Endothelial cell of umbilical vein (primary cell): ENCODE results near the gene ZSWIM6. TPM values are rescaled to one million over a fixed set of nuclear protein-coding genes. Genes with fewer than 3 reads are reported as not detected.

Experiments used
- BruUV-seq: library from RNA; stranded (reverse); fragments of 400-500 nt; replicated peaks from 2 replicates; lab custom pipeline; 2021; lab: Mats Ljungman, UMichigan
- CTCF ChIA-PET: fragments of 300-600, 350-600 bp; sonication (Branson Sonifier 250); formaldehyde crosslinking; loops from one replicate; lab custom pipeline; 2021; ENCODE audit warnings: antibody characterized with exemption, inconsistent platforms; lab: Charles Lee
- POLR2A ChIA-PET: fragments of 300-600, 350-600 bp; sonication (Branson Sonifier 250); formaldehyde crosslinking; loops from one replicate; lab custom pipeline; 2021; ENCODE audit warnings: antibody characterized with exemption, inconsistent platforms; lab: Charles Lee
- DNase-seq: peaks from one replicate; pipeline ENCODE4 v3.0.0-alpha.2; 2011; ENCODE audit warnings: low read depth, low spot score
- FAIRE-seq: peaks from 2 replicates; lab custom pipeline; 2011; peaks lifted over from hg19 to GRCh38; lab: Jason Lieb, UNC
- H2AFZ ChIP-seq: 2 replicates; pipeline ENCODE4 v1.6.0; 2012; ENCODE audit warnings: low read depth, low read length, control low read depth, inconsistent platforms
- H3K27ac ChIP-seq: 2 replicates; pipeline ENCODE4 v1.5.1; 2011; ENCODE audit warnings: low read depth, mild to moderate bottlenecking, control low read depth, low read length, moderate library complexity; ENCODE audit not compliant: insufficient read depth
- H3K27me3 ChIP-seq, 2 experiments: 2 replicates each; pipeline versions ENCODE4 v1.6.0 to v1.6.1; 2011; ENCODE audit warnings: low read length in 2 of 2, mixed read lengths in 1 of 2; ENCODE audit not compliant: control insufficient read depth in 2 of 2, insufficient read depth in 2 of 2
- H3K36me3 ChIP-seq, 2 experiments: 2 replicates in 1 of 2; 3 replicates in 1 of 2; pipeline ENCODE4 v1.5.1; 2011; ENCODE audit warnings: low read length in 2 of 2, mild to moderate bottlenecking in 1 of 2, moderate library complexity in 1 of 2; ENCODE audit not compliant: control insufficient read depth in 2 of 2, insufficient read depth in 2 of 2; ENCODE audit errors: extremely low read depth in 1 of 2
- H3K4me1 ChIP-seq: 3 replicates; pipeline ENCODE4 v1.5.1; 2011; ENCODE audit warnings: mild to moderate bottlenecking, low read length; ENCODE audit not compliant: control insufficient read depth, insufficient read depth; ENCODE audit errors: extremely low read depth
- H3K4me2 ChIP-seq: 2 replicates; pipeline ENCODE4 v1.6.1; 2011; ENCODE audit warnings: low read length, control low read depth, mixed read lengths; ENCODE audit not compliant: insufficient read depth
- H3K4me3 ChIP-seq, 3 experiments: fragments of 200-600 bp in 1 of 3; sonication (generic), shearing (Covaris generic) in 1 of 3; replicated peaks in 1 of 3; 2 replicates each; pipeline ENCODE4 v1.5.1; 2011 to 2016; ENCODE audit warnings: control low read depth in 3 of 3, low read length in 3 of 3, mild to moderate bottlenecking in 2 of 3, inconsistent platforms in 1 of 3, low read depth in 1 of 3, moderate library complexity in 1 of 3; ENCODE audit not compliant: insufficient read depth in 1 of 3
- H3K79me2 ChIP-seq: 2 replicates; pipeline ENCODE4 v1.6.0; 2012; ENCODE audit warnings: low read length, inconsistent platforms; ENCODE audit not compliant: control insufficient read depth, insufficient read depth
- H3K9ac ChIP-seq: replicated peaks from 2 replicates; pipeline ENCODE3; 2011; ENCODE audit warnings: low read length, control low read depth; ENCODE audit not compliant: insufficient read depth; ENCODE audit errors: extremely low read depth
- H3K9me1 ChIP-seq: replicated peaks from 3 replicates; pipeline ENCODE4 v1.6.0; 2011; ENCODE audit warnings: mild to moderate bottlenecking, low read length; ENCODE audit not compliant: control insufficient read depth, insufficient read depth; ENCODE audit errors: extremely low read depth
- H3K9me3 ChIP-seq: replicated peaks from 2 replicates; pipeline ENCODE4 v1.5.1; 2012; ENCODE audit warnings: low read length, inconsistent platforms; ENCODE audit not compliant: control insufficient read depth, insufficient read depth
- H4K20me1 ChIP-seq: replicated peaks from 2 replicates; pipeline ENCODE3; 2011; ENCODE audit warnings: mild to moderate bottlenecking, low read length; ENCODE audit not compliant: control insufficient read depth, insufficient read depth; ENCODE audit errors: extremely low read depth
- EZH2 ChIP-seq: IDR thresholded peaks from 2 replicates; pipeline ENCODE4 v1.6.1; 2012; ENCODE audit warnings: borderline replicate concordance, low read depth, mild to moderate bottlenecking, moderate library complexity, low read length, inconsistent platforms; ENCODE audit not compliant: severe bottlenecking
- FOS ChIP-seq: IDR thresholded peaks from 2 replicates; pipeline ENCODE4 v1.6.1; 2011; ENCODE audit warnings: mild to moderate bottlenecking, low read length, moderate library complexity, borderline replicate concordance; ENCODE audit not compliant: insufficient read depth
- GATA2 ChIP-seq: IDR thresholded peaks from 2 replicates; pipeline ENCODE4 v1.7.0; 2011; ENCODE audit warnings: low read depth, mild to moderate bottlenecking, moderate library complexity, mixed read lengths, low read length; ENCODE audit not compliant: insufficient read length, insufficient read depth
- JUN ChIP-seq: IDR thresholded peaks from 2 replicates; pipeline ENCODE4 v1.6.1; 2011; ENCODE audit warnings: borderline replicate concordance, low read depth; ENCODE audit not compliant: insufficient read length, insufficient read depth
- MYC ChIP-seq: IDR thresholded peaks from one replicate; pipeline ENCODE4 v1.6.1; 2011; ENCODE audit warnings: mild to moderate bottlenecking, low read depth, low read length
- POLR2A ChIP-seq: IDR thresholded peaks from 2 replicates; pipeline ENCODE4 v1.6.1; 2012; ENCODE audit warnings: low read depth, mild to moderate bottlenecking, control low read depth, low read length
- POLR2AphosphoS5 ChIP-seq: IDR thresholded peaks from 2 replicates; pipeline ENCODE4 v1.6.1; 2012; ENCODE audit warnings: low read depth, mild to moderate bottlenecking, control low read depth, low read length, moderate library complexity; ENCODE audit not compliant: insufficient read depth
- dilution Hi-C: fragments of 300-500 bp; cut with MboI; formaldehyde crosslinking; loops from one replicate; pipeline ENCODE4 v1.15.0; 2019; ENCODE audit warnings: low sequenced_read_pairs; ENCODE audit not compliant: extremely low pct_ligation_motif_present
- intact Hi-C: fragments of 100-400 bp; cut with micrococcal nuclease; formaldehyde crosslinking; loops from one replicate; pipeline ENCODE4 v1.10.0; 2022
- polyA plus RNA-seq, 4 experiments: library from polyadenylated mRNA; depleted of rRNA in 3 of 4; stranded (reverse) in 3 of 4; unstranded in 1 of 4; fragments of >200 nt; gene quantifications; 2 replicates each; pipeline versions ENCODE4 v1.2.1 to v1.2.3, GENCODE V29; 2011 to 2012; ENCODE audit warnings: missing spikeins in 1 of 4
- total RNA-seq: library from RNA; stranded (reverse); gene quantifications from 2 replicates; pipeline ENCODE4 v1.2.3, GENCODE V29; 2021
- TF ChIP-seq, protein P1 (sequence below), 2 donors: IDR thresholded peaks; 1 replicate in 1 of 2; 2 replicates in 1 of 2; pipeline ENCODE4 v1.5.1; 2011; ENCODE audit warnings: low read length in 2 of 2, mild to moderate bottlenecking in 2 of 2, moderate library complexity in 2 of 2, control low read depth in 1 of 2, inconsistent platforms in 1 of 2, low read depth in 1 of 2; ENCODE audit not compliant: insufficient read depth in 1 of 2; ENCODE audit errors: extremely low read depth in 1 of 2
- TF ChIP-seq, protein P2 (sequence below): IDR thresholded peaks from 2 replicates; pipeline ENCODE4 v1.6.1; 2011; ENCODE audit not compliant: insufficient read depth, insufficient read length

ZSWIM6 gene
- total and polyA plus RNA-seq, 2 donors (not counting 3 experiments of a cell fraction or from before 2014, with no cell fraction given) = 14.9 to 25.3 TPM

DNA sequence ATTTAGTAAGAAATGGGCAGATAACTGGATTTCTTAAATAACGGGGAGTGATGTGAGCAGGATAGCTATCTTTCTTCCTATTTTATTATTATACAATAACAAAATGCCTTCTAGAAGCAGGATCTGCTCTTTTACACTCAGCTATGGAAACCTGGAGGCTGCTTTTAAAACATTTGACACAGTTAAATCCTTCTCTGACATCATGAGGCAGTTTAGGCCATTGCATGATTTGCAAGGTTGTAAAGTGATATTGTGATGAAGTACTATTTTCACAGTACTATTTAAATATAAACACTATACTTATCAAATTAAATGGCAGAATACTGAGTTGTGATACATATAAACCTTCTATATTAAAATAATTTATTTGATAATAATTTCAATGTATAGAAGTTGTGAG lies 93.9 kb downstream of the ZSWIM6 start:
- Histone ChIP-seq H3K9ac (no peak overlapping the region), H4K20me1 (peaks cover 21% of the 10 kb centered on the region)

More for the DNA sequence above, 93.9 kb downstream of the ZSWIM6 start:
- FAIRE-seq (no peak), DNase-seq (no peak)
- H3K9me1 ChIP-seq = no peaks in the 10 kb centered on the region
- TF ChIP-seq GATA2 (no peak), FOS (no peak), JUN (no peak), EZH2 (no peak), MYC (no peak), POLR2AphosphoS5 (no peak), POLR2A (no peak)
- TF ChIP-seq, protein P1, sequence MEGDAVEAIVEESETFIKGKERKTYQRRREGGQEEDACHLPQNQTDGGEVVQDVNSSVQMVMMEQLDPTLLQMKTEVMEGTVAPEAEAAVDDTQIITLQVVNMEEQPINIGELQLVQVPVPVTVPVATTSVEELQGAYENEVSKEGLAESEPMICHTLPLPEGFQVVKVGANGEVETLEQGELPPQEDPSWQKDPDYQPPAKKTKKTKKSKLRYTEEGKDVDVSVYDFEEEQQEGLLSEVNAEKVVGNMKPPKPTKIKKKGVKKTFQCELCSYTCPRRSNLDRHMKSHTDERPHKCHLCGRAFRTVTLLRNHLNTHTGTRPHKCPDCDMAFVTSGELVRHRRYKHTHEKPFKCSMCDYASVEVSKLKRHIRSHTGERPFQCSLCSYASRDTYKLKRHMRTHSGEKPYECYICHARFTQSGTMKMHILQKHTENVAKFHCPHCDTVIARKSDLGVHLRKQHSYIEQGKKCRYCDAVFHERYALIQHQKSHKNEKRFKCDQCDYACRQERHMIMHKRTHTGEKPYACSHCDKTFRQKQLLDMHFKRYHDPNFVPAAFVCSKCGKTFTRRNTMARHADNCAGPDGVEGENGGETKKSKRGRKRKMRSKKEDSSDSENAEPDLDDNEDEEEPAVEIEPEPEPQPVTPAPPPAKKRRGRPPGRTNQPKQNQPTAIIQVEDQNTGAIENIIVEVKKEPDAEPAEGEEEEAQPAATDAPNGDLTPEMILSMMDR (IDR thresholded peaks at IDR 0.05; ENCODE audit: extremely low read depth in 1 of 2, insufficient read depth in 1 of 2, low read depth in 1 of 2, low read length in 2 of 2) = no peak
- TF ChIP-seq, protein P2, sequence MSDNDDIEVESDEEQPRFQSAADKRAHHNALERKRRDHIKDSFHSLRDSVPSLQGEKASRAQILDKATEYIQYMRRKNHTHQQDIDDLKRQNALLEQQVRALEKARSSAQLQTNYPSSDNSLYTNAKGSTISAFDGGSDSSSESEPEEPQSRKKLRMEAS = no peak
- no peaks in the 10 kb centered on the region for H3K4me1 ChIP-seq
- H2AFZ ChIP-seq = no peak overlapping the region
- no peak overlapping the region for H3K27ac ChIP-seq
- intact Hi-C loops = no loop called here
- no peak overlapping the region for H3K4me2 ChIP-seq
- CTCF ChIA-PET = no interaction called here
- H3K36me3 ChIP-seq = no peaks in the 10 kb centered on the region
- dilution Hi-C loops = no loop called here
- no peaks in the 10 kb centered on the region for H3K9me3 ChIP-seq
- no peaks in the 10 kb centered on the region for H3K27me3 ChIP-seq
- peaks cover 97% of the 10 kb centered on the region for H3K79me2 ChIP-seq
- BruUV-seq = no TSS peak
- POLR2A ChIA-PET = no interaction called here
- H3K4me3 ChIP-seq = no peak overlapping the region
